GM19193 (cell line): ENCODE results near the gene SLBP.

ENCODE experiments used
- POLR2A ChIP-seq: IDR thresholded peaks from 4 replicates; pipeline ENCODE4 v1.6.1; 2011; ENCODE audit not compliant: insufficient read depth, insufficient read length; ENCODE audit errors: extremely low read depth

Gene SLBP

GRCh38 chr4:1646690-1647089 lies 65.4 kb downstream of the SLBP start:
- TF ChIP-seq POLR2A = no peak

GRCh38 chr4:1644891-1645657 lies 67.0 kb downstream of the SLBP start:
- no peak for TF ChIP-seq POLR2A

- TF ChIP-seq POLR2A = no peak
These were observed 68.0 kb downstream of the SLBP start for GRCh38 chr4:1643971-1644735.
